SK-N-SH (cell line): ENCODE data around the gene CCNL2.

Experiments
- CTCF ChIP-seq: fragments of 200-600 bp; sonication (generic); IDR thresholded peaks from 2 replicates; pipeline ENCODE4 v1.6.1; 2017; ENCODE audit warnings: antibody characterized with exemption, mild to moderate bottlenecking, moderate library complexity
- EZH2phosphoT487 ChIP-seq: fragments of 200-600 bp; sonication (generic); IDR thresholded peaks from 2 replicates; pipeline ENCODE4 v1.6.1; 2017; ENCODE audit warnings: low read depth, mixed run types, mild to moderate bottlenecking, antibody characterized with exemption, moderate library complexity, borderline replicate concordance
- MEF2A ChIP-seq: IDR thresholded peaks from 2 replicates; pipeline ENCODE4 v1.4.0; 2012; ENCODE audit warnings: low read depth, borderline replicate concordance
- MXI1 ChIP-seq: IDR thresholded peaks from 2 replicates; pipeline ENCODE4 v1.6.1; 2012; ENCODE audit warnings: mild to moderate bottlenecking, low read depth, low read length, improper control_type of control experiment
- NRF1 ChIP-seq: IDR thresholded peaks from 2 replicates; pipeline ENCODE4 v1.6.1; 2012; ENCODE audit warnings: low read depth, mild to moderate bottlenecking, low read length
- PBX3 ChIP-seq: IDR thresholded peaks from 2 replicates; pipeline ENCODE4; 2012
- POLR2AphosphoS5 ChIP-seq: IDR thresholded peaks from 2 replicates; pipeline ENCODE4 v1.6.1; 2012; ENCODE audit warnings: low read depth, low read length
- RAD21 ChIP-seq: IDR thresholded peaks from 2 replicates; pipeline ENCODE4 v1.6.1; 2012; ENCODE audit warnings: mild to moderate bottlenecking, low read length
- REST ChIP-seq: IDR thresholded peaks from 2 replicates; pipeline ENCODE4 v1.6.1; 2012; ENCODE audit warnings: mild to moderate bottlenecking, low read depth, low read length, moderate library complexity
- SMC3 ChIP-seq: IDR thresholded peaks from 2 replicates; pipeline ENCODE4 v1.6.1; 2012; ENCODE audit warnings: low read depth, low read length, improper control_type of control experiment
- TEAD4 ChIP-seq: IDR thresholded peaks from 2 replicates; pipeline ENCODE4 v1.4.0; 2012; ENCODE audit warnings: mild to moderate bottlenecking, borderline replicate concordance; ENCODE audit not compliant: insufficient read depth
- ZBTB33 ChIP-seq: IDR thresholded peaks from 2 replicates; pipeline ENCODE4 v1.4.0; 2012; ENCODE audit warnings: low read depth, borderline replicate concordance
- TF ChIP-seq, protein P1 (sequence below): IDR thresholded peaks from 2 replicates; pipeline ENCODE4 v1.4.0; 2012; ENCODE audit warnings: low read depth

- TF ChIP-seq CTCF (no peak), RAD21 (no peak), MXI1 (no peak), REST (no peak), NRF1 (no peak), ZBTB33 (no peak), TEAD4 (no peak), PBX3 (no peak), SMC3 (no peak), EZH2phosphoT487 (no peak), MEF2A (no peak), POLR2AphosphoS5 (no peak)
- TF ChIP-seq, protein P1, sequence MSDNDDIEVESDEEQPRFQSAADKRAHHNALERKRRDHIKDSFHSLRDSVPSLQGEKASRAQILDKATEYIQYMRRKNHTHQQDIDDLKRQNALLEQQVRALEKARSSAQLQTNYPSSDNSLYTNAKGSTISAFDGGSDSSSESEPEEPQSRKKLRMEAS, result no peak
Measured at GRCh38 chr1:1346501-1346890, 52.6 kb downstream of the CCNL2 start.
